HG03565 (cell line): ENCODE data around the gene CCDC88A.
"Not testable (repeated sequence)": the region's sequence is repeated elsewhere in the genome, so short reads cannot be mapped to it uniquely, and the experiment has no call there.

ENCODE experiments used
- ATAC-seq: cut with Tn5 transposase; IDR thresholded peaks from one replicate; pipeline ENCODE4 v1.9.1; 2021; ENCODE audit warnings: mild to moderate bottlenecking, moderate library complexity; ENCODE audit not compliant: unreplicated experiment

Gene CCDC88A

GRCh38 chr2:55311444-55311870 lies 108.2 kb downstream of the CCDC88A start:
- peak; percentile 96 for ATAC-seq

- ATAC-seq: no peak
Measured at GRCh38 chr2:55309446-55309845, 110.2 kb downstream of the CCDC88A start.

- peak; percentile 87 for ATAC-seq
Measured at GRCh38 chr2:55302241-55302640, 117.4 kb downstream of the CCDC88A start.

- ATAC-seq: peak; percentile 35
Measured at GRCh38 chr2:55301277-55301676, 118.4 kb downstream of the CCDC88A start.

GRCh38 chr2:55296393-55296792 lies 123.3 kb downstream of the CCDC88A start:
- no peak for ATAC-seq

- no peak for ATAC-seq
Measured at GRCh38 chr2:55283083-55283482, 136.6 kb downstream of the CCDC88A start.

- ATAC-seq: peak; percentile 97
Measured at GRCh38 chr2:55282110-55282917, 137.3 kb downstream of the CCDC88A start.

GRCh38 chr2:55280851-55281546 lies 138.7 kb downstream of the CCDC88A start:
- ATAC-seq: not testable (repeated sequence)

- ATAC-seq: not testable (repeated sequence)
Measured at GRCh38 chr2:55279859-55280424, 139.7 kb downstream of the CCDC88A start.

GRCh38 chr2:55279214-55279835 lies 140.3 kb downstream of the CCDC88A start:
- ATAC-seq: not testable (repeated sequence)

- no peak for ATAC-seq
Measured at GRCh38 chr2:55277310-55277709, 142.3 kb downstream of the CCDC88A start.

- ATAC-seq: not testable (repeated sequence)
Measured at GRCh38 chr2:55274346-55274745, 145.3 kb downstream of the CCDC88A start.

GRCh38 chr2:55269645-55269990 lies 150.0 kb downstream of the CCDC88A start:
- no peak for ATAC-seq

- ATAC-seq: peak; percentile 90
Measured at GRCh38 chr2:55268907-55269644, 150.6 kb downstream of the CCDC88A start, which contains the start of gene MTIF2. TSS of gene MTIF2 (minus strand) at chr2:55269231. CDS start at chr2:55263858, 5,373 bp downstream.

GRCh38 chr2:55268288-55268906 lies 151.3 kb downstream of the CCDC88A start:
- no peak for ATAC-seq

- not testable (repeated sequence) for ATAC-seq
Measured at GRCh38 chr2:55259586-55259985, 160.1 kb downstream of the CCDC88A start.

GRCh38 chr2:55252832-55253231 lies 166.8 kb downstream of the CCDC88A start:
- ATAC-seq: no peak

- ATAC-seq: no peak
Measured at GRCh38 chr2:55247025-55247424, 172.6 kb downstream of the CCDC88A start.

- ATAC-seq: no peak
Measured at GRCh38 chr2:55245411-55245810, 174.2 kb downstream of the CCDC88A start.

GRCh38 chr2:55242617-55243016 lies 177.0 kb downstream of the CCDC88A start:
- no peak for ATAC-seq
